K562 (cell line): ENCODE measurements around the gene SYT3. TPM values are rescaled to one million over a fixed set of nuclear protein-coding genes. Genes with fewer than 3 reads are reported as not detected.

Experiments
- ATAC-seq: fragments of 200-7000 bp; cut with Tn5 transposase; 3 replicates; pipeline ENCODE4 v1.9.1; 2020; ENCODE audit warnings: moderate library complexity
- BruUV-seq: library from RNA; stranded (reverse); fragments of 400-500 nt; replicated peaks from 2 replicates; lab custom pipeline; 2021; lab: Mats Ljungman, UMichigan
- CTCF ChIA-PET: fragments of 300-600 bp; formaldehyde crosslinking; extraction: SDS; loops from one replicate; lab custom pipeline; 2021; ENCODE audit warnings: low intra/inter-chr PET ratio; lab: Yijun Ruan, JAX
- POLR2A ChIA-PET: fragments of 300-600, 350-650 bp; sonication (Branson Sonifier 250); formaldehyde crosslinking; extraction: SDS; loops from one replicate; lab custom pipeline; 2021; ENCODE audit warnings: antibody characterized with exemption, inconsistent platforms; lab: Yijun Ruan, JAX
- DNase-seq, 4 experiments: peaks; one replicate each; pipeline versions ENCODE4 v3.0.0 to v3.0.0-alpha.2; 2011 to 2018; ENCODE audit warnings: low spot score in 3 of 4, mixed read lengths in 3 of 4; ENCODE audit errors: extremely low read depth in 1 of 4
- FAIRE-seq: peaks from 2 replicates; lab custom pipeline; 2011; peaks lifted over from hg19 to GRCh38; lab: Jason Lieb, UNC
- H2AFZ ChIP-seq: 2 replicates; pipeline ENCODE4 v1.6.0; 2011; ENCODE audit warnings: low read depth, low read length, control low read depth, inconsistent platforms
- H3K27ac ChIP-seq: fragments of 200-600 bp; 3 replicates; pipeline ENCODE4 v1.8.0; 2011; ENCODE audit warnings: low read depth, mild to moderate bottlenecking, control low read depth, inconsistent platforms, low read length, moderate library complexity, mixed read lengths; ENCODE audit errors: extremely low read depth
- H3K27me3 ChIP-seq, 2 experiments: fragments of 300-600 bp in 1 of 2; 2 replicates in 1 of 2; 3 replicates in 1 of 2; pipeline versions ENCODE4 v1.6.0 to v1.8.0; 2011; ENCODE audit warnings: inconsistent platforms in 2 of 2, low read length in 2 of 2, mild to moderate bottlenecking in 1 of 2, mixed read lengths in 1 of 2, moderate library complexity in 1 of 2; ENCODE audit not compliant: control insufficient read depth in 2 of 2, insufficient read depth in 2 of 2
- H3K36me3 ChIP-seq: fragments of 300-600 bp; 3 replicates; pipeline ENCODE4 v1.8.0; 2011; ENCODE audit warnings: mild to moderate bottlenecking, low read length, inconsistent platforms; ENCODE audit not compliant: control insufficient read depth, insufficient read depth
- H3K4me1 ChIP-seq, 2 experiments: fragments of 200-600 bp in 1 of 2; replicated peaks in 1 of 2; 2 replicates in 1 of 2; 3 replicates in 1 of 2; pipeline versions ENCODE4 v1.5.1 to v1.8.0; 2011; ENCODE audit warnings: inconsistent platforms in 2 of 2, low read length in 2 of 2, mild to moderate bottlenecking in 1 of 2, mixed read lengths in 1 of 2, moderate library complexity in 1 of 2; ENCODE audit not compliant: control insufficient read depth in 2 of 2, insufficient read depth in 2 of 2
- H3K4me2 ChIP-seq: 2 replicates; pipeline ENCODE4 v1.6.1; 2011; ENCODE audit warnings: low read length, control low read depth, inconsistent platforms, mixed read lengths; ENCODE audit not compliant: insufficient read depth
- H3K4me3 ChIP-seq: fragments of 200-600 bp; sonication (generic), shearing (Covaris generic); 2 replicates; pipeline ENCODE4 v1.5.1; 2016; ENCODE audit warnings: control low read depth, inconsistent platforms
- H3K79me2 ChIP-seq: fragments of 200-600 bp; 3 replicates; pipeline ENCODE4 v1.8.0; 2011; ENCODE audit warnings: low read length, inconsistent platforms; ENCODE audit not compliant: control insufficient read depth, insufficient read depth
- H3K9ac ChIP-seq, 2 experiments: 2 replicates each; pipeline versions ENCODE4 v1.6.0 to v1.6.1; 2011; ENCODE audit warnings: low read depth in 2 of 2, low read length in 2 of 2, control low read depth in 1 of 2, inconsistent platforms in 1 of 2, mild to moderate bottlenecking in 1 of 2, mixed read lengths in 1 of 2; ENCODE audit not compliant: insufficient read depth in 1 of 2
- H3K9me1 ChIP-seq: one replicate; pipeline ENCODE4 v1.6.0; 2011; ENCODE audit warnings: inconsistent platforms, mild to moderate bottlenecking, low read length, moderate library complexity; ENCODE audit not compliant: control insufficient read depth, insufficient read depth
- H3K9me3 ChIP-seq: replicated peaks from 2 replicates; pipeline ENCODE4 v1.5.1; 2011; ENCODE audit warnings: low read depth, low read length, inconsistent platforms; ENCODE audit not compliant: control insufficient read depth, insufficient read depth
- H4K20me1 ChIP-seq: replicated peaks from 2 replicates; pipeline ENCODE4 v1.6.1; 2011; ENCODE audit warnings: low read length, inconsistent platforms, mixed read lengths; ENCODE audit not compliant: control insufficient read depth, insufficient read depth
- BDP1 ChIP-seq: IDR thresholded peaks from 3 replicates; pipeline ENCODE4 v1.6.1; 2011; ENCODE audit not compliant: insufficient read length, insufficient read depth
- CAMTA2 ChIP-seq: fragments of 250-450 bp; sonication (Bioruptor Pico); conservative IDR thresholded peaks from 2 replicates; pipeline ENCODE4 v1.5.1; 2022
- LCOR ChIP-seq: sonication (generic); formaldehyde crosslinking; IDR thresholded peaks from 2 replicates; pipeline ENCODE4 v1.8.0; 2022; ENCODE audit warnings: mild to moderate bottlenecking, missing genetic modification reagents
- LEF1 ChIP-seq: fragments of 450-650 bp; IDR thresholded peaks from 2 replicates; pipeline ENCODE4 v1.6.1; 2016; ENCODE audit warnings: mild to moderate bottlenecking
- MTF1 ChIP-seq: fragments of 250-450 bp; sonication (Bioruptor Pico); IDR thresholded peaks from 2 replicates; pipeline ENCODE4 v1.9.0; 2021; ENCODE audit warnings: moderate library complexity, mild to moderate bottlenecking, inconsistent platforms, borderline replicate concordance
- PRPF4 ChIP-seq: fragments of 200-400 bp; formaldehyde crosslinking; IDR thresholded peaks from one replicate; pipeline ENCODE4 v1.6.1; 2017; ENCODE audit warnings: low read length, low read depth, mild to moderate bottlenecking; ENCODE audit not compliant: insufficient read depth, poor library complexity, severe bottlenecking
- SP2 ChIP-seq: IDR thresholded peaks from 2 replicates; pipeline ENCODE4 v1.6.1; 2011; ENCODE audit warnings: mild to moderate bottlenecking, low read depth, low read length, moderate library complexity; ENCODE audit not compliant: poor library complexity, severe bottlenecking; ENCODE audit errors: extremely low read depth
- STAG1 ChIP-seq: sonication (generic); formaldehyde crosslinking; IDR thresholded peaks from 2 replicates; pipeline ENCODE4 v1.5.0; 2020; ENCODE audit warnings: missing genetic modification reagents, borderline replicate concordance
- ZBTB26 ChIP-seq: fragments of 450-650 bp; formaldehyde crosslinking; IDR thresholded peaks from 2 replicates; pipeline ENCODE4 v1.4.0; 2022; ENCODE audit warnings: missing genetic modification characterization
- ZC3H11A ChIP-seq: IDR thresholded peaks from 2 replicates; pipeline ENCODE4 v1.6.1; 2012; ENCODE audit warnings: low read depth, low read length, improper control_type of control experiment
- ZNF280B ChIP-seq: fragments of 250-450 bp; sonication (Bioruptor Pico); IDR thresholded peaks from 2 replicates; pipeline ENCODE4 v1.5.1; 2021; ENCODE audit warnings: mild to moderate bottlenecking
- WGBS: fragments of 100-300 bp; shearing (Covaris generic); methylation state at CpG from one replicate; pipeline ENCODE4 v1.1.6; 2016; ENCODE audit warnings: low coverage, mixed read lengths; ENCODE audit not compliant: insufficient coverage; ENCODE audit errors: missing lambda C conversion rate; 5-methylcytosine and 5-hydroxymethylcytosine counted together
- in situ Hi-C: fragments of 300-500 bp; cut with MboI; formaldehyde crosslinking; loops from 4 replicates; pipeline ENCODE4 v1.15.0; 2018; ENCODE audit warnings: inconsistent platforms, mixed read lengths
- intact Hi-C: fragments of 100-400 bp; cut with micrococcal nuclease; formaldehyde crosslinking; loops from 2 replicates; pipeline ENCODE4 v1.14.2; 2022
- polyA plus RNA-seq, 8 experiments: library from polyadenylated mRNA; depleted of rRNA in 4 of 8; stranded (reverse) in 5 of 8; unstranded in 3 of 8; fragments of >200 nt; fragmentation: Nextera tagmentation in 2 of 8; fragmentation: Illumina TruSeq in 1 of 8; extraction: Ambion mirVana in 2 of 8; extraction: Trizol in 1 of 8; gene quantifications; 2 replicates each; pipeline versions ENCODE4 v1.2.1 to v1.2.3, GENCODE V29; 2011 to 2014; ENCODE audit warnings: inconsistent platforms in 1 of 8, missing spikeins in 1 of 8
- total RNA-seq, 7 experiments: library from RNA; depleted of rRNA in 6 of 7; stranded (reverse); fragments of >200 nt in 6 of 7; fragmentation: Illumina TruSeq in 2 of 7; extraction: Trizol in 2 of 7; gene quantifications; 2 replicates each; pipeline versions ENCODE4 v1.2.1 to v1.2.3, GENCODE V29; 2011 to 2021; ENCODE audit warnings: low replicate concordance in 1 of 7

SYT3 gene
- total and polyA plus RNA-seq, 9 of the 15 experiments (the other 6 are each of a cell fraction or from before 2014, with no cell fraction given): 0.36 to 2.0 (median 0.54) TPM; not detected in 2

- 14% methylated on average over 13 of the region's 20 CpGs for WGBS
- no TSS peak for BruUV-seq
These were observed 10.5 kb downstream of the SYT3 start for GRCh38 chr19:50629194-50629593.

More at GRCh38 chr19:50629194-50629593, 10.5 kb downstream of the SYT3 start:
- TF ChIP-seq ZNF280B (CRISPR knock-in tag) (no peak), ZBTB26 (CRISPR knock-in tag) (no peak), STAG1 (no peak), ZC3H11A (no peak), BDP1 (no peak), PRPF4 (no peak), CAMTA2 (CRISPR knock-in tag) (no peak), MTF1 (no peak), LCOR (CRISPR knock-in tag) (no peak), LEF1 (no peak), SP2 (no peak)
- Histone ChIP-seq H3K9me3 (peaks cover 8% of the 10 kb centered on the region; the same call in 1 of the 2 replicates), H3K27me3 (no peaks in the 10 kb centered on the region), H3K9ac (no peak overlapping the region), H3K27ac (no peak overlapping the region), H2AFZ (no peak overlapping the region), H3K4me1 (peaks cover 0 to 21% of the 10 kb centered on the region in 2 experiments; a peak in 2 of 5 replicates), H3K4me3 (no peak overlapping the region), H3K36me3 (no peaks in the 10 kb centered on the region), H4K20me1 (no peaks in the 10 kb centered on the region), H3K9me1 (no peaks in the 10 kb centered on the region), H3K79me2 (no peaks in the 10 kb centered on the region), H3K4me2 (no peak overlapping the region)
- intact Hi-C loops (no loop called here), in situ Hi-C loops (no loop called here)
- CTCF ChIA-PET: no interaction called here
- DNase-seq (no peak), FAIRE-seq (no peak), ATAC-seq (no peak)
- POLR2A ChIA-PET: no interaction called here
